Mammary epithelial cell (primary cell): Measurements from ENCODE around the gene CNKSR3.

Experiments
- CTCF ChIP-seq, 2 donors: IDR thresholded peaks in 1 of 2; conservative IDR thresholded peaks in 1 of 2; 2 replicates each; pipeline ENCODE4 v1.5.1; 2011 to 2012; ENCODE audit warnings: inconsistent platforms in 2 of 2, low read length in 2 of 2, mild to moderate bottlenecking in 2 of 2, control low read depth in 1 of 2, low read depth in 1 of 2; ENCODE audit not compliant: insufficient read depth in 1 of 2; ENCODE audit errors: extremely low read depth in 1 of 2
- EZH2 ChIP-seq: IDR thresholded peaks from 2 replicates; pipeline ENCODE4 v1.6.1; 2012; ENCODE audit warnings: low read length, inconsistent platforms, borderline replicate concordance

GRCh38 chr6:154430481-154430919, 80.0 kb downstream of the CNKSR3 start:
- no peak for TF ChIP-seq CTCF (conservative IDR thresholded peaks at IDR 0.05 in 1 of 2, IDR thresholded peaks at IDR 0.05 in 1 of 2; ENCODE audit: extremely low read depth in 1 of 2, insufficient read depth in 1 of 2, low read depth in 1 of 2, low read length in 2 of 2)
- TF ChIP-seq EZH2, result no peak
